Aorta (tissue), 5 donors: ENCODE measurements around the gene PHLDB1. TPM values are rescaled to one million over a fixed set of nuclear protein-coding genes. Genes with fewer than 3 reads are reported as not detected.
A peak's percentile ranks its signal among the peaks of the same experiment; 100 is the strongest.
"Not testable (repeated sequence)": the region's sequence is repeated elsewhere in the genome, so short reads cannot be mapped to it uniquely, and the experiment has no call there.

Experiments
- ATAC-seq: fragments of 200-7000 bp; cut with Tn5 transposase; one replicate; pipeline ENCODE4 v1.9.1; 2022; ENCODE audit warnings: moderate library complexity; ENCODE audit not compliant: low FRiP score
- DNase-seq, 2 donors: peaks; one replicate each; pipeline ENCODE4 v3.0.0-alpha.2; 2020
- H3K27ac ChIP-seq, 2 donors: one replicate each; pipeline ENCODE4 v1.5.1; 2013; ENCODE audit warnings: low read length in 2 of 2, mild to moderate bottlenecking in 2 of 2, moderate library complexity in 2 of 2, control low read depth in 1 of 2, inconsistent platforms in 1 of 2, low read depth in 1 of 2
- H3K27me3 ChIP-seq, 2 donors: one replicate each; pipeline ENCODE4 v1.6.1; 2013; ENCODE audit warnings: control low read depth in 1 of 2, low read length in 1 of 2, mild to moderate bottlenecking in 1 of 2, moderate library complexity in 1 of 2; ENCODE audit not compliant: insufficient read depth in 2 of 2, control insufficient read depth in 1 of 2
- H3K36me3 ChIP-seq, 2 donors: one replicate each; pipeline ENCODE4 v1.6.1; 2013; ENCODE audit warnings: control low read depth in 1 of 2, low read length in 1 of 2, mild to moderate bottlenecking in 1 of 2; ENCODE audit not compliant: insufficient read depth in 2 of 2, control insufficient read depth in 1 of 2
- H3K4me1 ChIP-seq, 2 donors: one replicate each; pipeline ENCODE4 v1.6.1; 2013; ENCODE audit warnings: low read length in 2 of 2, control low read depth in 1 of 2, mild to moderate bottlenecking in 1 of 2, moderate library complexity in 1 of 2; ENCODE audit not compliant: insufficient read depth in 2 of 2, control insufficient read depth in 1 of 2
- H3K4me3 ChIP-seq, 2 donors: one replicate each; pipeline ENCODE4 v1.5.1; 2013; ENCODE audit warnings: low read length in 2 of 2, control low read depth in 1 of 2, mild to moderate bottlenecking in 1 of 2
- H3K9me3 ChIP-seq: one replicate; pipeline ENCODE4 v1.6.1; 2013; ENCODE audit warnings: mild to moderate bottlenecking, low read length; ENCODE audit not compliant: control insufficient read depth
- WGBS, 2 donors: extraction: QIAGEN DNeasy Blood & Tissue Kit; methylation state at CpG; one replicate each; pipeline ENCODE4 v1.1.7; 2013; 5-methylcytosine and 5-hydroxymethylcytosine counted together
- intact Hi-C, 2 donors: fragments of 100-400 bp; cut with DNase I; formaldehyde crosslinking; loops; one replicate each; pipeline versions ENCODE4 v1.14.2 to v1.15.0; 2022
- long read RNA-seq, 2 donors: library from polyadenylated mRNA; unstranded; transcript quantifications; one replicate each; pipeline ENCODE4 v2.0.0, GENCODE V29; 2020 to 2021
- polyA plus RNA-seq, 2 donors: library from polyadenylated mRNA; stranded (reverse); fragments of 200-250 nt; gene quantifications; one replicate each; pipeline ENCODE4 v1.2.3, GENCODE V29; 2013
- total RNA-seq, 2 donors: library from RNA; stranded (reverse); fragmentation: NEBNext Ultra II Directional; extraction: Animal tissue kit (Norgen Biotek cat#: 25700); gene quantifications; one replicate each; pipeline ENCODE4 v1.2.1, GENCODE V29; 2021
- donor health status: healthy with polysubstance abuse.
- donor health status: Bipolar disorder and iron deficiency.
- donor health status: DM: no; HTN: no; CAD: no.
- donor health status: DM: no; HTN: no; CAD: no.
- donor health status: DM: yes; HTN: yes; CAD: no.

The PHLDB1 gene
- total RNA-seq (100 to 1,000 TPM; 260 to 274 TPM), polyA plus RNA-seq (100 to 1,000 TPM in 1 of 2 donors, 10 to 100 TPM in 1; 38.3 to 290 TPM)
- long read RNA-seq, donor 1, full-length matches to known transcripts = 9 of 223 reads
- long read RNA-seq, donor 1, partial matches to known transcripts = 155 of 223 reads
- long read RNA-seq, donor 1, other reads (novel, unspliced or antisense) = 59 of 223 reads
- long read RNA-seq, donor 2, full-length matches to known transcripts = 5 of 80 reads
- long read RNA-seq, donor 2, partial matches to known transcripts = 48 of 80 reads
- long read RNA-seq, donor 2, other reads (novel, unspliced or antisense) = 27 of 80 reads

- no peaks in the 10 kb centered on the region for H3K9me3 ChIP-seq
- H3K36me3 ChIP-seq = no peaks in the 10 kb centered on the region
- no peaks in the 10 kb centered on the region for H3K27me3 ChIP-seq
- H3K4me3 ChIP-seq = peak within 1 kb of the TSS; percentile 73 to 76
- ATAC-seq (peak; percentile 57), DNase-seq (peak; percentile 75 to 92)
- peak within 1 kb of the TSS; percentile 48 to 92 for H3K27ac ChIP-seq
- 1% methylated on average over 51 to 72 of the region's 72 CpGs for WGBS, 2 donors
- H3K4me1 ChIP-seq = peaks cover 0 to 2% of the 10 kb centered on the region in 2 donors
- intact Hi-C loops = loop anchor here (1.0 to 5.0 kb wide), 3 partner anchors 12 to 50 kb away; partner anchors contain the start of gene ARCN1 (in 2 of the 2)
These were observed at the start of gene PHLDB1 for GRCh38 chr11:118607401-118608359. Gene PHLDB1 (plus strand): TSS chr11:118607615. CDS start chr11:118613837, 6,222 bp downstream.

GRCh38 chr11:118560806-118561205 lies 46.6 kb upstream of the PHLDB1 start:
- intact Hi-C loops = loop anchor here in 1 of 2 donors (5.0 kb wide), 1 partner anchor 34 kb away; the partner anchor contains the start of gene TTC36

DNA sequence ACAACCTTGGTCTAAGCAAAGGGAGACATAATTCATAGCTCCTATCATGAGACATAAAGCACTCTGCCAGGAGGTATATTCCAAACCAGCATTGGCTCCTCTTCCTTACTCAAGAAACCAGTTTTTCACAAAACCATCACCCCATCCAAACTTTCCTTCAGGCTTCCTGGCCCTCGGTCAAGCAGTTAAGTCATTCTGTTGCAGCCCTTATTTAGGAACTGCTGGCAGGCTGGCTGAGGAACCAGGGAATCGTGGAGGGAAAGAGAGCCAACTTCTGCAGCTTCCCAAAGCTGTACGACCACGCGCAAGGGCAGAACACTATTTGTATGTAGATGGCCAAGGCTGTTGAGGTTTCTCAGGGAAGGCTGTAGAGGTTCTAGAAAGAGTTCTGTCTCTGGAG lies 42.4 kb upstream of the PHLDB1 start:
- H3K36me3 ChIP-seq = no peaks in the 10 kb centered on the region
- peaks cover 0 to 3% of the 10 kb centered on the region in 2 donors for H3K4me1 ChIP-seq
- H3K27me3 ChIP-seq = no peaks in the 10 kb centered on the region
- ATAC-seq = peak; percentile 77
- WGBS, 2 donors = 0 to 3% methylated on average over 5 of the region's 5 CpGs
- no peaks in the 10 kb centered on the region for H3K9me3 ChIP-seq
- peak overlapping the region; percentile 48 to 71 for H3K27ac ChIP-seq
- DNase-seq = peak; percentile 77 to 82
- H3K4me3 ChIP-seq = peak overlapping the region; percentile 42 to 82
- intact Hi-C loops = no loop called here

More at GRCh38 chr11:118560806-118561205, 46.6 kb upstream of the PHLDB1 start:
- H3K36me3 ChIP-seq = no peaks in the 10 kb centered on the region
- no peak overlapping the region for H3K27ac ChIP-seq
- ATAC-seq (no peak), DNase-seq (no peak)
- no peaks in the 10 kb centered on the region for H3K9me3 ChIP-seq
- H3K4me1 ChIP-seq = peaks cover 0 to 3% of the 10 kb centered on the region in 2 donors
- no peak overlapping the region for H3K4me3 ChIP-seq
- WGBS, 2 donors = 85 to 89% methylated on average over 4 of the region's 4 CpGs
- no peaks in the 10 kb centered on the region for H3K27me3 ChIP-seq

DNA sequence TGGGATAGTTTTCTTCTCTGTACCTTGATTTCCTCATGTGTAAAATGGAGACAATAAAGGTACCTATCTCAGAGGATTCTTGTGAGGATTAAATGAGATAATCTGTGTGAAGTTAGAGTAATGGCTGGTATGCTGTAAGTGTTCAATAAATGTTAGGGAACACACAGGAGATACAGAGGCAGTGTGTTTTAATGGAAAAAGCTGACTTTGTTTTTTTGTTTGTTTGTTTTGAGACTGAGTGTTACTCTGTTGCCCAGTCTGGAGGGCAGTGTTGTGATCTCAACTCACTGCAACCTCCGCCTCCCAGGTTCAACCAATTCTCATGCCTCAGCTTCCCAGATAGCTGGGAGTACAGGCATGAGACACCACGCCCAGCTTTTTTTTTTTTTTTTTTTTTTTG lies 37.7 kb upstream of the PHLDB1 start:
- ATAC-seq (no peak), DNase-seq (no peak)
- H3K36me3 ChIP-seq = no peaks in the 10 kb centered on the region
- intact Hi-C loops = loop anchor here (5.0 kb wide), 1 partner anchor 38 kb away; the partner anchor contains the start of gene PHLDB1 (in 2 of the 2)
- 91 to 95% methylated on average over 2 of the region's 2 CpGs for WGBS, 2 donors
- no peaks in the 10 kb centered on the region for H3K4me1 ChIP-seq
- H3K9me3 ChIP-seq = no peaks in the 10 kb centered on the region
- no peak overlapping the region for H3K27ac ChIP-seq
- no peak overlapping the region for H3K4me3 ChIP-seq
- H3K27me3 ChIP-seq = no peaks in the 10 kb centered on the region

GRCh38 chr11:118570787-118571186 lies 36.6 kb upstream of the PHLDB1 start:
- DNase-seq (no peak), ATAC-seq (no peak)
- Histone ChIP-seq H3K27ac (no peak overlapping the region), H3K4me1 (no peaks in the 10 kb centered on the region), H3K9me3 (no peaks in the 10 kb centered on the region), H3K27me3 (no peaks in the 10 kb centered on the region), H3K4me3 (no peak overlapping the region), H3K36me3 (no peaks in the 10 kb centered on the region)
- WGBS, 2 donors = 94 to 100% methylated on average over 1 of the region's 1 CpG
- intact Hi-C loops = loop anchor here (5.0 kb wide), 1 partner anchor 37 kb away; the partner anchor contains the start of gene PHLDB1 (in 2 of the 2)

GRCh38 chr11:118571701-118572060 lies 35.7 kb upstream of the PHLDB1 start:
- not testable (repeated sequence) for H3K27me3 ChIP-seq, H3K9me3 ChIP-seq, H3K36me3 ChIP-seq, H3K4me1 ChIP-seq, ATAC-seq
- peak; percentile 55 to 66 for DNase-seq
- 3 to 14% methylated on average over 15 of the region's 15 CpGs for WGBS, 2 donors
- Histone ChIP-seq H3K4me3 (peak overlapping the region; percentile 22 to 56), H3K27ac (peak overlapping the region in 1 of 2 donors; percentile 91)
- intact Hi-C loops = loop anchor here (5.0 kb wide), 1 partner anchor 36 kb away; the partner anchor contains the start of gene PHLDB1 (in 2 of the 2)

GRCh38 chr11:118572061-118572980 lies 35.1 kb upstream of the PHLDB1 start, which contains the start of gene ARCN1:
Gene ARCN1 (plus strand): TSS chr11:118572409. CDS start chr11:118572548, 139 bp downstream.
- H3K4me3 ChIP-seq = peak within 1 kb of the TSS; percentile 46 to 56
- no peaks in the 10 kb centered on the region for H3K36me3 ChIP-seq
- intact Hi-C loops = loop anchor here (5.0 kb wide), 1 partner anchor 35 kb away; the partner anchor contains the start of gene PHLDB1 (in 2 of the 2)
- DNase-seq (peak; percentile 88 to 91), ATAC-seq (peak; percentile 92)
- no peaks in the 10 kb centered on the region for H3K9me3 ChIP-seq
- WGBS, 2 donors = 0% methylated on average over 51 to 55 of the region's 55 CpGs
- H3K27me3 ChIP-seq = no peaks in the 10 kb centered on the region
- peak within 1 kb of the TSS; percentile 84 to 91 for H3K27ac ChIP-seq
- no peaks in the 10 kb centered on the region for H3K4me1 ChIP-seq
